ENCODE data around the gene CD164L2. TPM values are rescaled to one million over a fixed set of nuclear protein-coding genes. Genes with fewer than 3 reads are reported as not detected.
"Not testable (repeated sequence)": the region's sequence is repeated elsewhere in the genome, so short reads cannot be mapped to it uniquely, and the experiment has no call there.

Gene CD164L2
- under 1 TPM; 0.14 to 0.42 (median 0.23) TPM for polyA plus RNA-seq (ENCODE audit: insufficient read length in 4 of 4)

DNA sequence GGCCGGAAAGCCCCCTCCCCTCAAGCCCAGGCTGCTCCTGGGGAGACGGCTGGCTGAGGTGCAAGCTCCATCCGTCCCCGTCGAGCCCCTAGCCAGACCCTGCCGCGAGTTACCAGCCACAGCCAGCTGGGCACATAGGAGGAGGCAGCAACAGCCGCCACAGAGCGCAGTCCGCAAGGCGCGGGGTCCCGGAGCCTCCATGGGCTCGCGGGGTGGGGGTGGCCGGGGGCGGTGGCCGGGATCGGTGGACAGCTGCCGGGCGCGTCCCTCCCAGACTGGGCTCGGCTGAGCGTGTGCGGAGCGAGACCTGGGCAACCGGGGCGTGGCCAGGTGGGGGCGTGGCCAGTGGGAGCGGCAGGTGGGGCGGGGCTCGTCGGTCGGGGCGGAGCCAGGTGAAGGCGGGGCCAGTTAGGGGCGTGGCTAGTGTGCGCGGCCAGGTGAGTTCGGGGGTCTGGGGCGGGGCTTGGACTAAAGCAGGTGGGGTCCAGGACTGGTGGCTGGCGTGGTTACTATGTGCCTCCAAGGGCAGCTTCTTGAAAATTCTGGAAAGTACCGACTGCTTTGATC lies at the start of gene CD164L2:
TSS of gene CD164L2 (minus strand) at position 295 of the 567 bp plus-strand sequence. CDS start at position 201, 94 bp downstream.
- no peak for DNase-seq (ENCODE audit: low read depth in 4 of 4, low spot score in 3 of 4)

GRCh38 chr1:27432725-27433124 lies 49.6 kb upstream of the CD164L2 start:
- not testable (repeated sequence) for DNase-seq (ENCODE audit: low read depth in 4 of 4, low spot score in 3 of 4)

DNA sequence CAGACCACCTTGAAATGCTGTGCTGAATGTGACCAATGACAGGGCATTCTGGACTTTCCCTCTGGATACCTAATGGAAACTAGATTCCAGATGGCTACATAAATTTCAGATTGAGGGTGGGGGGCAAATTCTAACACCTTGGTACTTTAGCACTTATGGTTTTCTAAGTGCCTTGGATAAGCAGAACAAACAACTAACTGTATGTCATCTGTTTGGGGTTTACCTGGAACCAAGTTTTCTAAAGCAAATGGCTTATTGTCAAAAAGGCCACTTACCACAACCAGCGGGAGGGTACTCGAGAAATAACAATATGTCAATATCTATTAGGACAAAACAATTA lies 48.4 kb upstream of the CD164L2 start:
- DNase-seq (ENCODE audit: low read depth in 4 of 4, low spot score in 3 of 4) = no peak

- DNase-seq (ENCODE audit: low read depth in 4 of 4, low spot score in 3 of 4) = no peak
Measured at GRCh38 chr1:27430903-27431600, 47.9 kb upstream of the CD164L2 start.

- DNase-seq (ENCODE audit: low read depth in 4 of 4, low spot score in 3 of 4) = no peak
Measured at GRCh38 chr1:27429029-27429425, 45.9 kb upstream of the CD164L2 start.

GRCh38 chr1:27428316-27429028 lies 45.3 kb upstream of the CD164L2 start:
- no peak for DNase-seq (ENCODE audit: low read depth in 4 of 4, low spot score in 3 of 4)

DNA sequence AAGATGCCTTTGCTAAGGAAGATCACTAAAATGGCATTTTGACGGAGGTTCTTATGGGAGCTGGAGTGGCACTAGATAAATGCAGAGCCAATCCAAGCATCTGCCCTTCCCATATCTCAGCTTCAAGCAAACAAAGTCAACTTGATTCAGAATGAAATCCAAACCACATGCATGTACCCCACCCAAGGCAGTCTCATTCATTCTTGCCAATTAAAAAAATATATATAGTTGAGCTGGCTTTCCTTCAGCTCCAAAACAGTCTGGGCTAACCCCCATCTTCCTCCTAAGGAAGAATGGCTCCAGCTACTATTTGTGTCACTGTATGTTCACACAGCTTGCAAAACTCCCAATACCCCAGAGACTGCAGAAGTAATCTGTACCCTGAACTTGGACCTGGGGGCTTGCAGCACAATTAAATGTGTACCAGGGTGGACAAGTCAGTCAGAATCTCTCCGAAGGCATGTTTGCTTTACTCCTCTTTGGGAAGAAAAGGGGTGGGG lies 44.7 kb upstream of the CD164L2 start:
- no peak for DNase-seq (ENCODE audit: low read depth in 4 of 4, low spot score in 3 of 4)

- no peak for DNase-seq (ENCODE audit: low read depth in 4 of 4, low spot score in 3 of 4)
Measured at GRCh38 chr1:27427329-27427728, 44.2 kb upstream of the CD164L2 start.

DNA sequence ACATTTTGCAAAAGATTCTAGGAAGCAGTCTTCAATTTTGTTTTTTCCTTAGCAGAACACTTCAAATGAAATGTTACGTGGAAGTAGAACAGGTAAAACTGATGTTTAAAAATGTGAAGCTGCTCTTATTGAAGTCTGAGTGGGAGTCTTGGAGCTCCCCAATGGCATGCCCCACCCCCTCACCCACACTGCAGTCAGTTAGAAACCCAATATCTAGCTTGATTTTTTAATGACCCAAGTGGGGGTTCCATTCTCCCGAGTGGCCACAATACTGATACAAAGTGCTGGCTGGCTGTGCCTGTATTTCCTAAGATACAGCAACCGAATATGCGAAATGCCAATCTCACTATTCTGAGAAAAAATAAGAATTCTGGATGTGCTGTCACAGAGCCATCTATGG lies 40.6 kb upstream of the CD164L2 start:
- DNase-seq (ENCODE audit: low read depth in 4 of 4, low spot score in 3 of 4) = no peak

DNA sequence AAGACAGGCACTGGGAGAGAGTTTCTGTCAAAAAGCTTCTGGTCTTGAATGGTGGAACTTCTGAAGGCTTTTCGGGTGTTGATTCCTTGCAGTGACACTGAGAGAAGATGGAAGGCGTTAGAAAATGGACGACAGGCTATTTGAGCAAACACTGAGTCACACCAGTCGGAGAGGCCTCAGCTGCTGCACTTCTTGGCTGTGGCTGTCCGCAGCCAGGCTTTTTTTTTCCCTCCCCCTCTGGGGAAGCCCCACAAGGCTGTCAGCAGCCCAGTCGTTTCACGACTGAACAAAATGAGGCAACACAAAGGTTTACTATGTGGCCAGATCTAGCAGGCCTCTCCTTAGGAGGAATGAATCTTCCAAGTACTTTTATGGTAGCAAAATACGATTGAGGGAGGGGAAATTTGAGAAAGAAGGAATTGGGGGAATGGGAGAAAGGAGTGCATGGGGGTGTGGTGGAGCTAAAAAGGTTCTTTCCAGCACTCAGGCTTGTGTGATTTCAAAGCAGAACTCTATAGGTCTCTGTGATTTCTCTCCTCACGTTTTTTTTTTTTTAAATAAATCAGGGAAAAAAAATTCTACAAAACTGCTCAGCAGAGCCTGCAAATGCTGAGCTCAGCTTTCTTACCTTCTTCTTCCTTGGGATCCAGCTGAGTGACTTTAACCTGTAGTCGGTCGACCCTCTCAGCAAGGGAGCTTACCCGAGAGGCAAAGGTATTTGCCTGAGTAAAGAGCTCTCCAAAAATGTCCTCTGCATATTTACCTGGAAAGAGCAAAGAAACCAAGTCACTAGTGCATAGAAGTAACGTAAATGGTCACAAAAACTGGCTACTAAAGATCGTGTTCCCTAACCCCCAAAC lies 35.4 kb upstream of the CD164L2 start:
- DNase-seq (ENCODE audit: low read depth in 4 of 4, low spot score in 3 of 4) = no peak

DNA sequence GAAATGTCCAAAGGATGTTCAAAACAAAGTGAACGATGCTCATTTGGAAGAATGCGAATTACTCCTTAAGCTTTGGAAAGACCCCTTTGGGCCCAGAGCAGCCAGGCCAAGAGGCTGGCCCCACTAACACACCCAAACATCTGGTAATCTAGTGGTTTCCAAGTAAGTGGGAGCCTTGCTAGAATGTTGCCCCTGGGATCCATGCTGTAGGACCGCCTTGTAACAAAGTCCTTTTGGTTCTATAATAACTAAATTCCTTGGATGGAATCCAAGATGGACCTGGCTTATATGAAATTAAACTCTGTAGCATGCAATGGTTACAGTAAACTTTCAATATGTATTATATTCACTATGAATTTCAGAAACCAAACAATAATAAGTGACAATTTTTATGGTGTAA lies 34.6 kb upstream of the CD164L2 start:
- DNase-seq (ENCODE audit: low read depth in 4 of 4, low spot score in 3 of 4) = no peak

DNA sequence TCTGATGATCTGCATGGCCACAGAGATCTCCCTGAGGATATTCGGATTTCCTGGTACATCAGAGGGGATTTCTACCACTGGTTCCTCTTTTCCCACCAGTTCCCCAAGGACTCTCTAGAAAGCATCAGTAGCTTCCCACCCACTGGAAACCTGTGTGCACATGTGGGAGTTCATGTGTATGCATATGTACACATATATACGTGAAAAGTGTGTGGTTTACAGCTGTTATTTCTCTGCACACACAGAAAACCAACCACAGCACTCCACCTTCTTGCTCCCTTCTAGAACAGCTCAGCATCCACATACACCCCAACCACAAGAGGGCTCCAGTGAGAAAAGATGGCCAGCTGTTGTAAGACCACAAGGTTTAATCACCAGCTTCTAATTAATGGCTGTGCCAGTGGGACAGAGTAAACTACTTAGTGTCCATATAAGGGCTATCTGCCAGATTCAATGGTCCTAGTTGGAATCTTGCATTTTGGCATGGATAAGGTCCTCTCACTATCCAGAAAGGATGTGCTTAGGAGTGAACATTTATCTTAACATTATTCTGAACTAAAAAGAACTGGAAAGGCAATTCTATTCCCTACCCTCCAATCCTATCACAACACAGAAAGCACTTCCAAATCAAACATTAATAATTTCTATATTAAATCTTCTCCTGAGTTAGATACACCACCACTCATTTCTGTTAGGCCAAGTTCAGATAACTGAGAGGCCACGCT lies 33.4 kb upstream of the CD164L2 start:
- no peak for DNase-seq (ENCODE audit: low read depth in 4 of 4, low spot score in 3 of 4)

DNA sequence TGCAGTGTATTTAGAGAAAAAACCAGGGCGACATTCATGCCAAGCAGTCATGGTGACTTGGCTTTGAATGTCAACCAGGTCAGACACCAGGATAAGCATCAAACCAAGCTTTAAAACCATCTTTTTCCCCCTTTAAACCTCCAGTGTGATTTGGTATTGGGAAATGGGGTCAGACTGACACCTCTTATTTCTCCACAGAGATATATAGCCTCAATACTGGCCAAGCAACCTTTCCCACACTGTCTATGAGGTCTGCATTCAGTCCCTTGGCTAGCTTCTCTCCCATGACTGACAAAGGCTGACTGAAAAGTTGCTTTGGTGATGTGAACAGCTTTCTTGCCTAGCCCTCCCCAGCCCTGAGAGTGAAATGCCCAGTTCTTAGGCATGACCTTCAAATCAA lies 31.0 kb upstream of the CD164L2 start:
- DNase-seq (ENCODE audit: low read depth in 4 of 4, low spot score in 3 of 4) = no peak

DNA sequence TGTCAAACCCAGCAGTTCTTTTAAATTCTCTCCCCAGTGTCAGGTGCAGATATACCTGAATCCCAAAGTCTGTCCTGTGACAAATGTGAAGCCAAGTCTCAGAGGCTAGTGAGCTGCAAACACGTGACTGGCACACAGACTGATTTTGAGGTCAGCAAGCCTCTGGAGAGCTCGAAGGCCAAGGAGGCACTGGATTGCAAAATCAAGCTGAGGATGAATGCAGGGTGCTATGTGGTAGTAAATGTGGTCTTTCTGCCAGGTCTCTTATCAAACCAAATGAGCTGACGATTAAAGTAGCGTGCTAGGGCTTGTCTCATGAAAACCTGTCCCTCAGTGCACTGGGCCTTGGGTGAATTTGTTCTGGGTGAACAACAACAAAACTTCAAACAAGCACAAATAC lies 29.9 kb upstream of the CD164L2 start:
- DNase-seq (ENCODE audit: low read depth in 4 of 4, low spot score in 3 of 4) = no peak

DNA sequence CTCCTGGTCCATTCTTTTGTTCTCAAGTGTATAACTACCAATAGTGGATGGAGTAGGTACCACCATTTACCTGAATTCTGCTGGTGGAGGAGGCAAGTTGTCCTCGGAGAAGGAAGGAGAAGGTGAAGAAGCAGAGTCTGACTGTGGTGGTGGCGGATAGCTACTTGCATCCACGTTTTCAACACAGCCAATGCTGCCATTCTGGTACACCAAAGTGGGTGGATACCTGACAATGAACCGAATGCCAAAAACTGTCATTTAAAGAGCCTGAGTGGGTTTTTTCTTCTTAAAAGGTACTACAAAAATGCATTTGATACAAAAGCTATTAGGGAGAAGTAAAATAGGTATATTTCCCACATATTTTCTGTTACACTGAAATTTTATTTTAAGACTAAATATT lies 29.4 kb upstream of the CD164L2 start:
- no peak for DNase-seq (ENCODE audit: low read depth in 4 of 4, low spot score in 3 of 4)

GRCh38 chr1:27410709-27411108 lies 27.6 kb upstream of the CD164L2 start:
- no peak for DNase-seq (ENCODE audit: low read depth in 4 of 4, low spot score in 3 of 4)

- DNase-seq (ENCODE audit: low read depth in 4 of 4, low spot score in 3 of 4) = no peak
Measured at GRCh38 chr1:27409669-27410068, 26.5 kb upstream of the CD164L2 start.

GRCh38 chr1:27408151-27408550 lies 25.0 kb upstream of the CD164L2 start:
- no peak for DNase-seq (ENCODE audit: low read depth in 4 of 4, low spot score in 3 of 4)

GRCh38 chr1:27406791-27407190 lies 23.7 kb upstream of the CD164L2 start:
- not testable (repeated sequence) for DNase-seq (ENCODE audit: low read depth in 4 of 4, low spot score in 3 of 4)

- DNase-seq (ENCODE audit: low read depth in 4 of 4, low spot score in 3 of 4) = no peak
Measured at GRCh38 chr1:27406362-27406680, 23.2 kb upstream of the CD164L2 start.
